Smooth muscle cell (in vitro differentiated cells): Measurements from ENCODE around the gene SCLY. TPM values are rescaled to one million over a fixed set of nuclear protein-coding genes. Genes with fewer than 3 reads are reported as not detected.

ENCODE experiments used
- DNase-seq: peaks from one replicate; lab custom pipeline; 2025; ENCODE audit not compliant: unreplicated experiment; lab: John Stamatoyannopoulos, UW
- H2AFZ ChIP-seq: fragments of 200-600 bp; sonication (generic); 2 replicates; pipeline ENCODE4 v1.6.0; 2016; ENCODE audit warnings: antibody characterized with exemption, low read depth, mild to moderate bottlenecking
- H3F3A ChIP-seq: fragments of 200-600 bp; sonication (generic); 2 replicates; pipeline ENCODE4 v1.6.0; 2017; ENCODE audit warnings: antibody characterized with exemption, low read depth
- H3K27ac ChIP-seq: fragments of 200-600 bp; sonication (generic); 2 replicates; pipeline ENCODE4 v1.5.1; 2016; ENCODE audit warnings: low read depth, mild to moderate bottlenecking
- H3K27me3 ChIP-seq: fragments of 200-600 bp; sonication (generic); 2 replicates; pipeline ENCODE4 v1.6.1; 2016; ENCODE audit warnings: low read depth, mild to moderate bottlenecking
- H3K36me3 ChIP-seq: fragments of 200-600 bp; sonication (generic); 2 replicates; pipeline ENCODE4 v1.5.1; 2016; ENCODE audit warnings: low read depth
- H3K4me1 ChIP-seq: fragments of 200-600 bp; sonication (generic); 2 replicates; pipeline ENCODE4 v1.5.1; 2016; ENCODE audit warnings: low read depth
- H3K4me2 ChIP-seq: fragments of 200-600 bp; sonication (generic); 2 replicates; pipeline ENCODE4 v1.6.0; 2016; ENCODE audit warnings: mild to moderate bottlenecking
- H3K4me3 ChIP-seq: fragments of 200-600 bp; sonication (generic); 2 replicates; pipeline ENCODE4 v1.5.1; 2016; ENCODE audit warnings: mild to moderate bottlenecking
- H3K79me2 ChIP-seq: fragments of 200-600 bp; sonication (generic); 2 replicates; pipeline ENCODE4 v1.6.0; 2016; ENCODE audit warnings: low read depth, mild to moderate bottlenecking
- H3K9ac ChIP-seq: fragments of 200-600 bp; sonication (generic); 2 replicates; pipeline ENCODE4 v1.6.0; 2016; ENCODE audit warnings: low read depth
- H3K9me3 ChIP-seq: fragments of 200-600 bp; sonication (generic); replicated peaks from 2 replicates; pipeline ENCODE4 v1.5.1; 2016; ENCODE audit warnings: low read depth
- H4K20me1 ChIP-seq: fragments of 200-600 bp; sonication (generic); 2 replicates; pipeline ENCODE4 v1.6.0; 2016; ENCODE audit warnings: low read depth
- WGBS: methylation state at CpG from one replicate; pipeline ENCODE4 v1.1.7; 2016; ENCODE audit warnings: low lambda C conversion rate; 5-methylcytosine and 5-hydroxymethylcytosine counted together
- polyA plus RNA-seq: library from polyadenylated mRNA; unstranded; fragments of >200 nt; fragmentation: Nextera tagmentation; extraction: Ambion mirVana; gene quantifications from 2 replicates; pipeline ENCODE4 v1.2.1, GENCODE V29; 2016
- total RNA-seq: library from RNA; depleted of rRNA; stranded (reverse); fragments of >200 nt; gene quantifications from 2 replicates; pipeline ENCODE4 v1.2.3, GENCODE V29; 2014
- TF ChIP-seq, protein P1 (sequence below): fragments of 200-600 bp; sonication (generic); IDR thresholded peaks from 2 replicates; pipeline ENCODE4 v1.5.1; 2017; ENCODE audit warnings: borderline replicate concordance, mild to moderate bottlenecking, antibody characterized with exemption; ENCODE audit not compliant: insufficient read depth, poor library complexity, severe bottlenecking

SCLY gene
- total and polyA plus RNA-seq, 2 experiments from 2014 or later, result 7.6 to 12.9 TPM

- Histone ChIP-seq H4K20me1 (no peaks in the 10 kb centered on the region), H3K27ac (no peak overlapping the region), H3K4me1 (no peaks in the 10 kb centered on the region), H3K79me2 (no peaks in the 10 kb centered on the region), H3K4me3 (no peak overlapping the region), H2AFZ (no peak overlapping the region), H3K36me3 (no peaks in the 10 kb centered on the region), H3F3A (no peaks in the 10 kb centered on the region), H3K9me3 (no peaks in the 10 kb centered on the region), H3K4me2 (no peak overlapping the region), H3K9ac (no peak overlapping the region), H3K27me3 (no peaks in the 10 kb centered on the region)
- no peak for DNase-seq
- TF ChIP-seq, protein P1, sequence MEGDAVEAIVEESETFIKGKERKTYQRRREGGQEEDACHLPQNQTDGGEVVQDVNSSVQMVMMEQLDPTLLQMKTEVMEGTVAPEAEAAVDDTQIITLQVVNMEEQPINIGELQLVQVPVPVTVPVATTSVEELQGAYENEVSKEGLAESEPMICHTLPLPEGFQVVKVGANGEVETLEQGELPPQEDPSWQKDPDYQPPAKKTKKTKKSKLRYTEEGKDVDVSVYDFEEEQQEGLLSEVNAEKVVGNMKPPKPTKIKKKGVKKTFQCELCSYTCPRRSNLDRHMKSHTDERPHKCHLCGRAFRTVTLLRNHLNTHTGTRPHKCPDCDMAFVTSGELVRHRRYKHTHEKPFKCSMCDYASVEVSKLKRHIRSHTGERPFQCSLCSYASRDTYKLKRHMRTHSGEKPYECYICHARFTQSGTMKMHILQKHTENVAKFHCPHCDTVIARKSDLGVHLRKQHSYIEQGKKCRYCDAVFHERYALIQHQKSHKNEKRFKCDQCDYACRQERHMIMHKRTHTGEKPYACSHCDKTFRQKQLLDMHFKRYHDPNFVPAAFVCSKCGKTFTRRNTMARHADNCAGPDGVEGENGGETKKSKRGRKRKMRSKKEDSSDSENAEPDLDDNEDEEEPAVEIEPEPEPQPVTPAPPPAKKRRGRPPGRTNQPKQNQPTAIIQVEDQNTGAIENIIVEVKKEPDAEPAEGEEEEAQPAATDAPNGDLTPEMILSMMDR, result no peak
- 89% methylated on average over 14 of the region's 14 CpGs for WGBS
Measured at GRCh38 chr2:238136820-238137537, 76.2 kb downstream of the SCLY start.

GRCh38 chr2:238137885-238138284, 77.1 kb downstream of the SCLY start:
- WGBS, result 94% methylated on average over 13 of the region's 13 CpGs
- H4K20me1 ChIP-seq, result no peaks in the 10 kb centered on the region

GRCh38 chr2:238138331-238139195, 77.8 kb downstream of the SCLY start, which contains the start of gene KLHL30:
TSS of gene KLHL30 (plus strand) at chr2:238138668. CDS start at chr2:238140755, 2,087 bp downstream.
- no peak within 1 kb of the TSS for H3K9ac ChIP-seq
- peaks cover 5% of the 10 kb centered on the region for H3K4me1 ChIP-seq
- TF ChIP-seq, protein P1, result no peak
- WGBS, result 70% methylated on average over 22 of the region's 22 CpGs
- no peak for DNase-seq
- H3K36me3 ChIP-seq, result no peaks in the 10 kb centered on the region
- H4K20me1 ChIP-seq, result no peaks in the 10 kb centered on the region
- no peaks in the 10 kb centered on the region for H3F3A ChIP-seq
- H3K27me3 ChIP-seq, result no peaks in the 10 kb centered on the region
- no peak within 1 kb of the TSS for H3K27ac ChIP-seq
- no peak within 1 kb of the TSS for H3K4me3 ChIP-seq
- no peak within 1 kb of the TSS for H2AFZ ChIP-seq
- H3K4me2 ChIP-seq, result no peak within 1 kb of the TSS
- H3K9me3 ChIP-seq, result no peaks in the 10 kb centered on the region
- no peaks in the 10 kb centered on the region for H3K79me2 ChIP-seq

More at GRCh38 chr2:238137885-238138284, 77.1 kb downstream of the SCLY start:
- H3K36me3 ChIP-seq, result no peaks in the 10 kb centered on the region
- no peak overlapping the region for H2AFZ ChIP-seq
- no peak overlapping the region for H3K9ac ChIP-seq
- TF ChIP-seq, protein P1, result no peak
- no peak overlapping the region for H3K4me2 ChIP-seq
- H3K4me1 ChIP-seq, result no peaks in the 10 kb centered on the region
- no peak for DNase-seq
- no peak overlapping the region for H3K27ac ChIP-seq
- H3K27me3 ChIP-seq, result no peaks in the 10 kb centered on the region
- H3K79me2 ChIP-seq, result no peaks in the 10 kb centered on the region
- no peaks in the 10 kb centered on the region for H3F3A ChIP-seq
- H3K4me3 ChIP-seq, result no peak overlapping the region
- H3K9me3 ChIP-seq, result no peaks in the 10 kb centered on the region
